HG02623 (cell line): ENCODE data around the gene AP1G2.
"Not testable (repeated sequence)": the region's sequence is repeated elsewhere in the genome, so short reads cannot be mapped to it uniquely, and the experiment has no call there.

ENCODE experiments used
- ATAC-seq: cut with Tn5 transposase; IDR thresholded peaks from one replicate; pipeline ENCODE4 v1.9.1; 2021; ENCODE audit warnings: moderate library complexity; ENCODE audit not compliant: unreplicated experiment

The AP1G2 gene

GRCh38 chr14:23542261-23542660 lies 25.3 kb downstream of the AP1G2 start:
- ATAC-seq: no peak

GRCh38 chr14:23540141-23540469 lies 27.5 kb downstream of the AP1G2 start:
- ATAC-seq: no peak

DNA sequence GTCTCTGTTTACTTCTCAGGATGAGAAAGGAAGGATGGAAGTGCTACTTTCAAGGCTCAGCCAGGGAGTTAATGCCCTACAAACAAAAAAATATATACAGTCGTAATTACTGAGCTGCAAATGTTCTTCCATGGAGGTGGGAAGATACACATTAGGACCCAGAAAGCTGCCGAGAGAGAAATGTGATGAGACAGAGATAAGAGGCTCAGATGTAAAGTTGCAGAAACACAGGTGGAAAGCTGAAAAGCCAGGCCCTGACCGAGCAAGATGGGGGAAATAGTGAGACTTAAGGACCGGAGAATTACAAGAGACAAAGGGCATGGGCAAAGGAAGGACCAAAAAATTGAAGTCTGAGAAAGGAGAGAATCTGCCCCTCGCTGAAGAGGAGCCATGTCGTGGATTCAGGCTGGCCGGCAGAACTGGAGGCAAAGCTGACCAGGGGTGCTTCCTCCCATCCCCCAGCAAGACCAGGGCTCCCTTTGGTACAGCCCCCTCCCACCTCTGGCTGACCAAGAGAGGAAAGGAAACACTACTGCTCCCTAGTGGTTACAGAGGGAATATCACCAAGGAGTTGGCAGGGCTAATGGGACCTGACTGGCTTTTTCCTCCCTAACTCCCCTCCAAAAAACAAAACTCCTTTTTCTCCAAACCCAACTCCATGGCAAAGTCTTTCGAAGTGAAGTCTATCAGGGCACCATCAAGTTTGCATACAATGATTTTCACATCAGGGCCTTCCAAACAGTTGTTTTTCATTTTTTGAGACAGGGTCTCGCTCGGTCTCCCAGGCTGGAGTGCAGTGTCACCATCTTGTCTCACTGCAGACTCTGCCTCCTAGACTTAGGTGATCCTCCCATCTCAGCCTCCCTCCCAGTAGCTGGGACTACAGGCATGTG lies 28.1 kb downstream of the AP1G2 start:
- no peak for ATAC-seq

GRCh38 chr14:23538785-23539184 lies 28.8 kb downstream of the AP1G2 start:
- ATAC-seq: no peak

GRCh38 chr14:23538050-23538718 lies 29.4 kb downstream of the AP1G2 start:
- no peak for ATAC-seq

DNA sequence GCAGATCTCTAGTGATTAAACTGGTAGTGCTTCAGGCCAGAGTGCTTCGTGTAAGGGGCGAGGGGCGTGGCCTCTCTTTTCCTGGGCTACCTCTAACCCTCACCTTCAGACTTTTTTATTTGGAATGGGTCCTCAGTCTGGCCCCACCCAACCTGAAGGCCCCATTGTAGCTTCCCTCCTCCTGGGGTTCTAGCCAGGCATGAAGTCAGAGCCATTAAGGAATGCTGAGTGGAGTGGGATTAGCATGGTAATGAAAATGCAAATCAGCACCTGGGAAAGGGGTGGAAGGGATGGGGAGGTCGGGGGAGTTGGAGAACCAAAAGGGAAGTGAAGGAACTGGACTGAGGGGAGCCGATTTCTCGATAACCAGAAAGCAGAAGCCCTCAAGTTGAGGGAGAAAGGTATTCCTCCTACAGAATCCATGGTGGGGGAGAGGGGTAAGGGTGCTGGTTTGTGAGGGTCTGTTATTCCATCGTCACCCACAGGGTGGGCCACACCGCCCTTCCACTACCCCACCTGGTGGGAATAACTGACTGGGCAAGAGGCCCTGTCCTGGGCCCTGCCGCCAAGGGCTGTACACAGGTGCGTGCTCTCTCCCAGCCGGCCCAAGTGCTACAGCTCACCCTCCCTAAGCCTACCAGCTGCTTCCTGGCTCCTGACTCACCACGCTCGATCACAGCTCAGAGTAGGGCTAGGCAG lies 30.1 kb downstream of the AP1G2 start:
- ATAC-seq: no peak

DNA sequence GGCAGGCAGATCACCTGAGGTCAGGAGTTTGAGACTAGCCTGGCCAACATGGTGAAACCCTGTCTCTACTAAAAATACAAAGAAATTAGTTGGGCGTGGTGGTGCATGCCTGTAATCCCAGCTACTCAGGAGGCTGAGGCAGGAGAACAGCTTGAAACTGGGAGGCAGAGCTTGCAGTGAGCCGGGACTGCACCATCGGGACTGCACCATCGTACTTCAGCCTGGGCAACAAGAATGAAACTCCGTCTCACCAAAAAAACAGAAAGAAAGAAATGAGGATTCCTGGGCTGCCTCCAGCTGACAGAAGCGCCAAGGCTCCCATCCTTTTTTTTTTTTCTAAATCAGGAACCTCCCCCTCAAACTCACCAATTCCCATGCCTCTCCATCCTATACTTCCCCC lies 30.7 kb downstream of the AP1G2 start:
- not testable (repeated sequence) for ATAC-seq

- ATAC-seq: no peak
Observed at GRCh38 chr14:23536494-23536893, 31.1 kb downstream of the AP1G2 start.

- ATAC-seq: no peak
Observed at GRCh38 chr14:23535943-23536342, 31.6 kb downstream of the AP1G2 start.

DNA sequence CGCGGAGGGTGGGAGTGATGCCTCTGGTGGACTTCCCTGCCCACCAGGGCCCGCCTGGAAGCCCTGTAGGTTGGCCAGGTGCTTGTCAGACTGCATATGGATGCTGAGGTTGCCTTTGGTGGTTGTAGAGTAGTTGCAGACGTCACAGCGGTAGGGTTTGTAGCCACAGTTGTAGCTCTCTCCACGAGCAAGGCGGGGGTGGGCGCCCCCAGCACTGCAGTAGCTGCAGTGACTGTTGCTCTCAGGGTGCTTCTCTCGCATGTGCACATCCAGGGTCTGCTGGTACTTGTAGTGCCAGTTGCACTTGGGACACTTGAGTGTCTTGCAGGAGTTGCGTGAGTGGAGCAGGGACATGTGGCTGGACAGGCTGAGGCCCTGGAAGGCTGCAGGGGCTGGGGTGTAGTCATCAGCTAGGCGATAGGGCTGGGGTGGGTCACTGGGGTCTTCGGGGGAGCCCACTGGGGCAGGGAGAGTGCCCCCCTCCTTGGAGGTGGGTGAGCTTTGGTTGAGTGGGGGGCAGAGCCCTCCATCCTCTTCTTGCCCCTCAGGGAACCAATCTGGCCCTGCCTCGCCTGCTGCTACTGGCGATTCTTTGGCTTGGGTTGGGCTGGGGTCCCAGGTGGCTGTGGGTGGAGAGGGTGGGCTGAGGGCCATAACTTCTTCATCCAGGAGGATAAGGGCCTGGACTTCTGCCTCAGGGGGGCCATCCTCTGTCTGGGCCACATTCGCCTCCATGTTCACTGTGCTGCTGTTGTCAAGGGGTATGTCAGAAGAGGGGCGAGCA lies 33.7 kb downstream of the AP1G2 start:
- ATAC-seq: no peak

DNA sequence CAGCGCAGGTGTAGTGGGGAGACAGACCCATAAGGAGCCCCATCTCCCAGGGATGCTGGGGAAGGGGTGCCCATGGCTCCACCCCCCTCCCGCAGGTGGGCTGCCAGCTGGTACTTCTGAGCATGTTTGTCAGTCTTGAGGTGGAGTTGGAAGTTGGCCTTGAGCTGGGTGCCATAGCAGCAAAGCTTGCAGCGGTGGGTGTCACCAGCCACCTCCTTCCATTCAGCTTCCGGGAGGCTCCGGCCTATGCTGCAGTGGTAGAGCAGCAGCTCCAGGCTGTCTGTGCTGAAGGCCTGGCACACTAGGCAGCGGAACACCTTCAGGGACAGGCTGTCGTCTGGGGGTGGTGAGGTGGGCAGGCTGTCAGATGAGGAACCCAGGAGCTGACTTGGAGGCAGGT lies 34.9 kb downstream of the AP1G2 start:
- ATAC-seq: no peak

GRCh38 chr14:23531391-23531790 lies 36.2 kb downstream of the AP1G2 start:
- ATAC-seq: no peak

- ATAC-seq: no peak
Observed at GRCh38 chr14:23530375-23531055, 37.1 kb downstream of the AP1G2 start.

DNA sequence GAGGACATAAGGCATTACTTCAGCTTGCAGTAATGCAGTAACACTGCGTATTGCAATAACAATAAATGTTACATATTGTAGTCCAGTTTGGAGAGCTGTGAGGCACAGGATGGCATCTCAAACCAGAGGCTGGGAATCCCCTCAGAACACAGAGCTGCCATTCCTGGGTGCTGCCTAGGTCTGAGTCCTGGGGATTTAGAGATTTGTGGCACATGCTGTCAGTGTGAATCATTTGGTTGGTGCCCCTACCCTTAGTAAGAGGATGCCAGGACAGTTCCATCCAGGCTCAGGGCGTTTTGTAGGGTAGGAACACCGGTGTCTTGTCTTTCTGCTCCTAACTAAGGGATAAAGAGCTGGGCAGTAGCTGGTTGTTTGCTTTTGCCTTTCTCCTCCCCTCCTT lies 38.6 kb downstream of the AP1G2 start:
- ATAC-seq: no peak

GRCh38 chr14:23528555-23528954 lies 39.0 kb downstream of the AP1G2 start:
- no peak for ATAC-seq

GRCh38 chr14:23525611-23526010 lies 42.0 kb downstream of the AP1G2 start:
- ATAC-seq: no peak

DNA sequence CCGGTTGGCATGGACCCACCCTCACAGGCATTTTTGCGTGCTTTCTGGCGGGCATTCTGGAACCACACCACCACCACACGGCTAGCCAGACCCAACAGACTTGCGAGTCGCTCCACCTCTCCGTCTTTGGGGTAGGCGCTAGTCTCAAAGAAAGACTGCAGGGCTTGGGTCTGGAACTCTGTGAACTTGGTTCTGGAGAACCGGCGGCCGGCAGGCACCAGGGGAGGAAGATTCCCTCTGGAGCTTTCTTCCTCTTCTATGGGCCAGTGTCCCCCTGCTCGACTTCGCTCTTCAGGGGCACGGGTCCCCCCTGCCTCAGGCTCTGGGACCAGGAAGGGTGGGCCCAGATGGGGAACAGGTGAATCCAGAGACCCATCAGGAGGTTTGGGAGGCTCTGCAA lies 42.6 kb downstream of the AP1G2 start:
- ATAC-seq: no peak

- ATAC-seq: no peak
Observed at GRCh38 chr14:23523229-23524016, 44.2 kb downstream of the AP1G2 start.

DNA sequence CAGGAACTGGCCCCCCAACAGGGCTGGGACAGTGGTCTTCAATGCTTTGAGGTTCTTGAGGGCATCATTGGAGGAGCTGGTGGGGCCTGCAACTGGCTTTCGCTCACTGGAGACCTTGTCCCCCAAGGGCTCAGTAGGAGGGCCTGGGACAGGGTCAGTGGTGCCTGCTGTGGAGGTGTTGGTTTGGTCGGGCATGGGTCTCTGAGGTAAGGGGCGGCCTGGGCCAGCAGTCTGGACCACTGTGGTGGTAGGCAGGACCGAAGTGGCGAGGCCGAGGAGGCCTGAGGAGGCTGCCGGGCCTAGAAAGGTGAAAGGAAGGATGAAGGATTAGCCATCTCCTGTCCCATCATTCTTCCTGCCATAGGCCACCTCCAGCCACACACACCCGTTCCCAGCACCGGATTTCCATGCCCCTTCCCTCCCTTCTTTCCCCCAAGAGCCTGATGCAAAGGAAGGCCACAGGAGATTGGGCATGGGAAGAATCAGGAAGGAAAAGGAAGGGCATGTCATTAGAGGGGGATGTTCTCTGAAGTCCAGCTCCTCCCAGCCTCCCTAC lies 44.9 kb downstream of the AP1G2 start:
- no peak for ATAC-seq
